Liver (tissue), 9 donors: Measurements from ENCODE around the gene CEP162. TPM values are rescaled to one million over a fixed set of nuclear protein-coding genes. Genes with fewer than 3 reads are reported as not detected.

Experiments used
- DNase-seq: peaks from one replicate; pipeline ENCODE4 v3.0.0-alpha.2; 2017; ENCODE audit warnings: low spot score
- H3K27ac ChIP-seq, 2 donors: one replicate each; pipeline ENCODE4 v1.7.0; 2013; ENCODE audit warnings: inconsistent platforms in 2 of 2, low read length in 2 of 2, control low read depth in 1 of 2, low read depth in 1 of 2, mild to moderate bottlenecking in 1 of 2
- H3K27me3 ChIP-seq, 4 donors: one replicate each; pipeline versions ENCODE4 v1.6.1 to v1.7.0; 2013; ENCODE audit warnings: low read length in 3 of 4, inconsistent platforms in 1 of 4, mild to moderate bottlenecking in 1 of 4, moderate library complexity in 1 of 4; ENCODE audit not compliant: control insufficient read depth in 4 of 4, insufficient read depth in 4 of 4
- H3K36me3 ChIP-seq, 4 donors: one replicate each; pipeline versions ENCODE4 v1.6.1 to v1.7.0; 2013; ENCODE audit warnings: low read length in 3 of 4, mild to moderate bottlenecking in 3 of 4, low read depth in 1 of 4, moderate library complexity in 1 of 4; ENCODE audit not compliant: control insufficient read depth in 4 of 4, insufficient read depth in 3 of 4
- H3K4me1 ChIP-seq, 4 donors: one replicate each; pipeline versions ENCODE4 v1.6.1 to v1.7.0; 2013; ENCODE audit warnings: low read length in 3 of 4, mild to moderate bottlenecking in 3 of 4, moderate library complexity in 1 of 4; ENCODE audit not compliant: control insufficient read depth in 4 of 4, insufficient read depth in 4 of 4
- H3K4me3 ChIP-seq, 3 donors: one replicate each; pipeline versions ENCODE4 v1.6.1 to v1.7.0; 2013; ENCODE audit warnings: low read length in 3 of 3, control low read depth in 1 of 3, low read depth in 1 of 3, mild to moderate bottlenecking in 1 of 3
- H3K9ac ChIP-seq, 2 donors: one replicate each; pipeline ENCODE4 v1.7.0; 2013; ENCODE audit warnings: low read length in 2 of 2, mild to moderate bottlenecking in 2 of 2, moderate library complexity in 2 of 2, control low read depth in 1 of 2, low read depth in 1 of 2
- H3K9me3 ChIP-seq, 4 donors: one replicate each; pipeline versions ENCODE4 v1.6.1 to v1.7.0; 2013; ENCODE audit warnings: low read length in 3 of 4; ENCODE audit not compliant: control insufficient read depth in 4 of 4
- EGR1 ChIP-seq, 2 donors: IDR thresholded peaks; 2 replicates each; pipeline ENCODE4 v1.6.1; 2016 to 2018; ENCODE audit warnings: antibody characterized with exemption in 2 of 2, low read depth in 2 of 2
- FOXA1 ChIP-seq: IDR thresholded peaks from 2 replicates; pipeline ENCODE4 v1.6.1; 2016; ENCODE audit warnings: antibody characterized with exemption
- FOXA2 ChIP-seq: IDR thresholded peaks from 2 replicates; pipeline ENCODE4 v1.6.1; 2016; ENCODE audit warnings: antibody characterized with exemption
- GABPA ChIP-seq, 2 donors: IDR thresholded peaks in 1 of 2; conservative IDR thresholded peaks in 1 of 2; 2 replicates each; pipeline ENCODE4 v1.6.1; 2016; ENCODE audit warnings: antibody characterized with exemption in 2 of 2, mild to moderate bottlenecking in 1 of 2, moderate library complexity in 1 of 2
- HNF4A ChIP-seq, 2 donors: conservative IDR thresholded peaks; 2 replicates each; pipeline ENCODE4 v1.6.1; 2016; ENCODE audit warnings: antibody characterized with exemption in 2 of 2, mild to moderate bottlenecking in 2 of 2
- HNF4G ChIP-seq: IDR thresholded peaks from 2 replicates; pipeline ENCODE4 v1.6.1; 2016; ENCODE audit warnings: antibody characterized with exemption
- JUND ChIP-seq, 2 donors: IDR thresholded peaks; 2 replicates each; pipeline ENCODE4 v1.6.1; 2016; ENCODE audit warnings: antibody characterized with exemption in 2 of 2
- NR2F2 ChIP-seq: IDR thresholded peaks from 2 replicates; pipeline ENCODE4 v1.6.1; 2016; ENCODE audit warnings: antibody characterized with exemption
- RAD21 ChIP-seq, 2 donors: IDR thresholded peaks; 2 replicates each; pipeline ENCODE4 v1.6.1; 2016; ENCODE audit warnings: antibody characterized with exemption in 2 of 2, mild to moderate bottlenecking in 2 of 2
- REST ChIP-seq: IDR thresholded peaks from 2 replicates; pipeline ENCODE4 v1.6.1; 2016; ENCODE audit warnings: antibody characterized with exemption, mild to moderate bottlenecking
- RXRA ChIP-seq, 2 donors: IDR thresholded peaks; 2 replicates each; pipeline ENCODE4 v1.6.1; 2017 to 2018; ENCODE audit warnings: antibody characterized with exemption in 2 of 2, mild to moderate bottlenecking in 1 of 2
- SP1 ChIP-seq: IDR thresholded peaks from 2 replicates; pipeline ENCODE4 v1.6.1; 2018; ENCODE audit warnings: antibody characterized with exemption, mild to moderate bottlenecking
- TAF1 ChIP-seq: conservative IDR thresholded peaks from 2 replicates; pipeline ENCODE4 v1.6.1; 2016; ENCODE audit warnings: antibody characterized with exemption, mild to moderate bottlenecking
- YY1 ChIP-seq: IDR thresholded peaks from 2 replicates; pipeline ENCODE4 v1.6.1; 2016; ENCODE audit warnings: antibody characterized with exemption, mild to moderate bottlenecking
- ZBTB33 ChIP-seq: IDR thresholded peaks from 2 replicates; pipeline ENCODE4 v1.6.1; 2016; ENCODE audit warnings: antibody characterized with exemption
- WGBS: extraction: QIAGEN DNeasy Blood & Tissue Kit; methylation state at CpG from one replicate; pipeline ENCODE4 v1.1.7; 2013; 5-methylcytosine and 5-hydroxymethylcytosine counted together
- polyA plus RNA-seq, 2 donors: library from polyadenylated mRNA; stranded (reverse) in 1 of 2; unstranded in 1 of 2; fragments of 200-250 nt in 1 of 2; fragments of >200 nt in 1 of 2; fragmentation: Nextera tagmentation in 1 of 2; extraction: Ambion mirVana in 1 of 2; gene quantifications; one replicate each; pipeline versions ENCODE4 v1.2.1 to v1.2.3, GENCODE V29; 2013 to 2015
- total RNA-seq, 2 donors: library from RNA; depleted of rRNA; stranded (reverse); fragments of >200 nt; gene quantifications; one replicate each; pipeline ENCODE4 v1.2.3, GENCODE V29; 2014
- TF ChIP-seq, protein P1 (sequence below): IDR thresholded peaks from 2 replicates; pipeline ENCODE4 v1.6.1; 2016; ENCODE audit warnings: antibody characterized with exemption
- TF ChIP-seq, protein P2 (sequence below): IDR thresholded peaks from 2 replicates; pipeline ENCODE4 v1.6.1; 2016; ENCODE audit warnings: antibody characterized with exemption
- TF ChIP-seq, protein P3 (sequence below): fragments of 150-350 bp; IDR thresholded peaks from 2 replicates; pipeline ENCODE4 v1.5.1; 2017; ENCODE audit warnings: improper control_type of control experiment, low read depth, low read length; ENCODE audit not compliant: missing input control
- donor health status: healthy.
- donor health status: healthy.
- donor health status: healthy.
- donor health status: healthy.
- donor health status: healthy.

Gene CEP162
- total and polyA plus RNA-seq, 4 donors: 0.87 to 4.4 (median 2.6) TPM

- no peak for TF ChIP-seq ZBTB33
Observed at GRCh38 chr6:84182001-84182400, 45.4 kb downstream of the CEP162 start (continued).

DNA sequence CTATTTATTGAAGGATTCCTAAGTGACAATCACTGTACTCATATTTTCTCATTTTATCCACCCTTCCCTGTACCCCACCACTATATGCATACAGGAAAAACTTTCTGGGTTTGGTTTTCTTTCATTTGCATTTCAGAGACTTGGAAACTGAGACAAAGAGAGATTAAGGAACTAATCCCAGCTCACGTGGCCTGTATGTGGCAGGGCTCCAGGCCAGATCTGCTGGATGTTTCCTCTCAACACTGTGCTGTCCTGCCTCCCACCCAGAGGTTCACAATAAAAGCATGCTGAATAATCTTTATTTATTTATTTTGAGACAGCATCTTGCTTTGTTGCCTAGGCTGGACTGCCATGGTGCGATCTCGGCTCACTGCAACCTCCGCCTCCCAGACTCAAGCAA, 50.2 kb downstream of the CEP162 start:
- Histone ChIP-seq H3K9me3 (no peaks in the 10 kb centered on the region), H3K4me3 (no peak overlapping the region), H3K9ac (no peak overlapping the region), H3K36me3 (peaks cover 0 to 2% (median 0%) of the 10 kb centered on the region in 4 donors), H3K27ac (no peak overlapping the region), H3K27me3 (no peaks in the 10 kb centered on the region), H3K4me1 (peaks cover 0 to 5% (median 2%) of the 10 kb centered on the region in 4 donors)
- DNase-seq: no peak
- no peak for TF ChIP-seq HNF4A (conservative IDR thresholded peaks at IDR 0.05)
- TF ChIP-seq FOXA1: no peak
- TF ChIP-seq, protein P1, sequence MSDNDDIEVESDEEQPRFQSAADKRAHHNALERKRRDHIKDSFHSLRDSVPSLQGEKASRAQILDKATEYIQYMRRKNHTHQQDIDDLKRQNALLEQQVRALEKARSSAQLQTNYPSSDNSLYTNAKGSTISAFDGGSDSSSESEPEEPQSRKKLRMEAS: no peak
- TF ChIP-seq, protein P2, sequence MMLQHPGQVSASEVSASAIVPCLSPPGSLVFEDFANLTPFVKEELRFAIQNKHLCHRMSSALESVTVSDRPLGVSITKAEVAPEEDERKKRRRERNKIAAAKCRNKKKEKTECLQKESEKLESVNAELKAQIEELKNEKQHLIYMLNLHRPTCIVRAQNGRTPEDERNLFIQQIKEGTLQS: no peak
- no peak for TF ChIP-seq RAD21 (IDR thresholded peaks at IDR 0.05)
- TF ChIP-seq NR2F2: no peak
- TF ChIP-seq SP1: no peak
- no peak for TF ChIP-seq GABPA (IDR thresholded peaks at IDR 0.05 in 1 of 2, conservative IDR thresholded peaks at IDR 0.05 in 1 of 2)
- TF ChIP-seq JUND (IDR thresholded peaks at IDR 0.05): no peak
- TF ChIP-seq TAF1: no peak
- TF ChIP-seq ZBTB33: no peak
- no peak for TF ChIP-seq RXRA (IDR thresholded peaks at IDR 0.05)
- TF ChIP-seq HNF4G: no peak
- WGBS: 92% methylated on average over 4 of the region's 4 CpGs

DNA sequence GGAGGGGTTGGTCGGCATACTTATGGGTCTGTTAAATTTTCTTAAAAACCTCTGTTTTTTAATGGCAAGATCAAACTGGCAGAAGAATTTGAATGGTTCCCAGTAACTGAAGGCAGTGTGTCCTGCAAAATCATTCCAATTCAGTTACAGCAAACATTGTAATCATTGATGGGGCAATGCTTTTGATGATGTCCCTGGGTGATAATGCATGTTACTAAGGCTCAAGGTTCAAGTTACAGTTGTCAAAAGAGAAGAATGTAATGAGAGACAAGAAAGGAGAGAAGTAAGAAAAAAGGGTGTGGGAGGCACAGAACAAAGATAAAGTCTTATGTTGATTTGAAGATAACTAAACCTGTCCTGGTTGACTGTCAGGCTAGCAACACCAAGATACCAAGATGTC, 54.9 kb downstream of the CEP162 start:
- no peaks in the 10 kb centered on the region for H3K27me3 ChIP-seq
- no peaks in the 10 kb centered on the region for H3K9me3 ChIP-seq
- H3K36me3 ChIP-seq: peaks cover 0 to 2% (median 0%) of the 10 kb centered on the region in 4 donors
- 86% methylated on average over 1 of the region's 1 CpG for WGBS
- no peak overlapping the region for H3K9ac ChIP-seq
- no peak overlapping the region for H3K27ac ChIP-seq
- peaks cover 0 to 5% (median 4%) of the 10 kb centered on the region in 4 donors for H3K4me1 ChIP-seq
- no peak for DNase-seq
- H3K4me3 ChIP-seq: no peak overlapping the region
- TF ChIP-seq EGR1 (IDR thresholded peaks at IDR 0.05; ENCODE audit: low read depth in 2 of 2) (no peak), HNF4A (conservative IDR thresholded peaks at IDR 0.05) (peak; percentile 82 to 84), GABPA (IDR thresholded peaks at IDR 0.05 in 1 of 2, conservative IDR thresholded peaks at IDR 0.05 in 1 of 2) (no peak), RXRA (IDR thresholded peaks at IDR 0.05) (peak in 1 of 2 donors; percentile 31), ZBTB33 (no peak), YY1 (peak; percentile 25), FOXA2 (no peak), HNF4G (peak; percentile 13), REST (no peak)
- TF ChIP-seq, protein P1: peak; percentile 37
- TF ChIP-seq, protein P3, sequence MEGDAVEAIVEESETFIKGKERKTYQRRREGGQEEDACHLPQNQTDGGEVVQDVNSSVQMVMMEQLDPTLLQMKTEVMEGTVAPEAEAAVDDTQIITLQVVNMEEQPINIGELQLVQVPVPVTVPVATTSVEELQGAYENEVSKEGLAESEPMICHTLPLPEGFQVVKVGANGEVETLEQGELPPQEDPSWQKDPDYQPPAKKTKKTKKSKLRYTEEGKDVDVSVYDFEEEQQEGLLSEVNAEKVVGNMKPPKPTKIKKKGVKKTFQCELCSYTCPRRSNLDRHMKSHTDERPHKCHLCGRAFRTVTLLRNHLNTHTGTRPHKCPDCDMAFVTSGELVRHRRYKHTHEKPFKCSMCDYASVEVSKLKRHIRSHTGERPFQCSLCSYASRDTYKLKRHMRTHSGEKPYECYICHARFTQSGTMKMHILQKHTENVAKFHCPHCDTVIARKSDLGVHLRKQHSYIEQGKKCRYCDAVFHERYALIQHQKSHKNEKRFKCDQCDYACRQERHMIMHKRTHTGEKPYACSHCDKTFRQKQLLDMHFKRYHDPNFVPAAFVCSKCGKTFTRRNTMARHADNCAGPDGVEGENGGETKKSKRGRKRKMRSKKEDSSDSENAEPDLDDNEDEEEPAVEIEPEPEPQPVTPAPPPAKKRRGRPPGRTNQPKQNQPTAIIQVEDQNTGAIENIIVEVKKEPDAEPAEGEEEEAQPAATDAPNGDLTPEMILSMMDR: no peak
